ENCODE measurements around the gene OR2T2. TPM values are rescaled to one million over a fixed set of nuclear protein-coding genes. Genes with fewer than 3 reads are reported as not detected.
"Not testable (repeated sequence)": the region's sequence is repeated elsewhere in the genome, so short reads cannot be mapped to it uniquely, and the experiment has no call there.

The OR2T2 gene
- total RNA-seq, 1 experiment from 2014 or later, result not detected

GRCh38 chr1:248421384-248421783 lies 24.1 kb upstream of the OR2T2 start (continued):
- TF ChIP-seq JUN (CRISPR knock-in tag; IDR thresholded peaks at IDR 0.05) (no peak), ATF1 (CRISPR knock-in tag; IDR thresholded peaks at IDR 0.05) (no peak), GABPB1 (CRISPR knock-in tag; IDR thresholded peaks at IDR 0.05) (no peak), MXD4 (CRISPR knock-in tag; IDR thresholded peaks at IDR 0.05; ENCODE audit: borderline replicate concordance) (no peak), IRF1 (CRISPR knock-in tag; IDR thresholded peaks at IDR 0.05) (no peak), ATF2 (CRISPR knock-in tag; IDR thresholded peaks at IDR 0.05; ENCODE audit: borderline replicate concordance, low read depth) (no peak), MAX (CRISPR knock-in tag; IDR thresholded peaks at IDR 0.05) (no peak), CREB1 (CRISPR knock-in tag; IDR thresholded peaks at IDR 0.05) (no peak), GTF2I (CRISPR knock-in tag; conservative IDR thresholded peaks at IDR 0.05) (no peak)
- TF ChIP-seq, protein P1, sequence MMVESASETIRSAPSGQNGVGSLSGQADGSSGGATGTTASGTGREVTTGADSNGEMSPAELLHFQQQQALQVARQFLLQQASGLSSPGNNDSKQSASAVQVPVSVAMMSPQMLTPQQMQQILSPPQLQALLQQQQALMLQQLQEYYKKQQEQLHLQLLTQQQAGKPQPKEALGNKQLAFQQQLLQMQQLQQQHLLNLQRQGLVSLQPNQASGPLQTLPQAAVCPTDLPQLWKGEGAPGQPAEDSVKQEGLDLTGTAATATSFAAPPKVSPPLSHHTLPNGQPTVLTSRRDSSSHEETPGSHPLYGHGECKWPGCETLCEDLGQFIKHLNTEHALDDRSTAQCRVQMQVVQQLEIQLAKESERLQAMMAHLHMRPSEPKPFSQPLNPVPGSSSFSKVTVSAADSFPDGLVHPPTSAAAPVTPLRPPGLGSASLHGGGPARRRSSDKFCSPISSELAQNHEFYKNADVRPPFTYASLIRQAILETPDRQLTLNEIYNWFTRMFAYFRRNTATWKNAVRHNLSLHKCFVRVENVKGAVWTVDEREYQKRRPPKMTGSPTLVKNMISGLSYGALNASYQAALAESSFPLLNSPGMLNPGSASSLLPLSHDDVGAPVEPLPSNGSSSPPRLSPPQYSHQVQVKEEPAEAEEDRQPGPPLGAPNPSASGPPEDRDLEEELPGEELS (CRISPR knock-in tag; IDR thresholded peaks at IDR 0.05), result no peak
- TF ChIP-seq, protein P2, sequence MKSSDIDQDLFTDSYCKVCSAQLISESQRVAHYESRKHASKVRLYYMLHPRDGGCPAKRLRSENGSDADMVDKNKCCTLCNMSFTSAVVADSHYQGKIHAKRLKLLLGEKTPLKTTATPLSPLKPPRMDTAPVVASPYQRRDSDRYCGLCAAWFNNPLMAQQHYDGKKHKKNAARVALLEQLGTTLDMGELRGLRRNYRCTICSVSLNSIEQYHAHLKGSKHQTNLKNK (CRISPR knock-in tag; IDR thresholded peaks at IDR 0.05), result no peak
- TF ChIP-seq, protein P3, sequence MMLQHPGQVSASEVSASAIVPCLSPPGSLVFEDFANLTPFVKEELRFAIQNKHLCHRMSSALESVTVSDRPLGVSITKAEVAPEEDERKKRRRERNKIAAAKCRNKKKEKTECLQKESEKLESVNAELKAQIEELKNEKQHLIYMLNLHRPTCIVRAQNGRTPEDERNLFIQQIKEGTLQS (CRISPR knock-in tag; conservative IDR thresholded peaks at IDR 0.05), result no peak

DNA sequence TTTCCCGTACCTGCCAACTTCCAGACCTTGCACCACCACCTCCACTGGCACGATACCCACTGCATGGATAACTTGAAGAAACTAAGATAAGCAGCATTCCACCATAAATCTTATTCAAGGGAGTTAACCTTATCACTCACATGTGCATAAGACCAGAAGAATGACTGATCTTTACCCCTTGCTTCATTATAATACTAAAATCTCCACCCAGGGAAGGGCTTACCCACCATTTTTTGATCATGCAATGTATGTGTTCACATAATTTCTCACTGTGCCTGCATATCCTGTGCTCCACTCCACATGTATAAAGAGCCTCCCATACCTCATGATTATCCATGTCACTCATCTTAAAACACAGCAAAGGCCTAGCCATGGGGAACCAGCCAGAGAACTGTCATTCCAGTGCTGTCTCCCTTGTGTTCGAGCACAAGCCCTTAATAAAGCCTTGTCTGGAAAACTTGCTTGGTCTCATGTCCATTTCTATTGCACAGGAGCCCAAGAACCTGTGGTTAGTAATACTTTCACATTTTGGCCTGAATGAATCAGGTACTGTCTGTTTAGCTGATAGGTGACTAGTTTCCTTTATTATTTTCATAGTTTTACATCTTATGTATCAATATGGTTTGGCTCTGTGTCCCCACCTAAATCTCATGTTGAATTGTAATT lies 17.8 kb upstream of the OR2T2 start:
- ATAC-seq; H3K27ac Mint-ChIP-seq; CTCF ChIA-PET; H3K4me1 Mint-ChIP-seq; POLR2A ChIA-PET; H3K4me3 Mint-ChIP-seq; DNase-seq (ENCODE audit: low spot score): not testable (repeated sequence)
- H3K36me3 Mint-ChIP-seq, result peaks cover 68% of the 10 kb centered on the region
- H3K27me3 Mint-ChIP-seq (ENCODE audit: low read depth), result peaks cover 11% of the 10 kb centered on the region
- H3K9me3 Mint-ChIP-seq, result peaks cover 79% of the 10 kb centered on the region

DNA sequence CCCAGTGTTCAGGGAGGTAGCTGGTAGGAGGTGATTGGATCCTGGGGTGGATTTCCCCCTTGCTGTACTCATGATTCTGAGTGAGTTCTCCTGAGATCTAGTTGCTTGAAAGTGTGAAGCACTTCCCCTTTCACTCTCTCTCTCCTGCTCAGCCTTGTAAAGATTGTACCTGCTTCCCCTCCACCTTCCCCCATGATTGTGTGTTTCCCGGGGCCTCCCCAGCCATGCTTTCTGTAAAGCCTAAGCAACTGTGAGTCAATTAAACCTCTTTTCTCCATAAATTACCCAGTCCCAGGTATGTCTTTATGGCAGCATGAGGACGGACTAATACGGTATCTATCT lies 17.3 kb upstream of the OR2T2 start:
- H3K27ac Mint-ChIP-seq; ATAC-seq; CTCF ChIA-PET; H3K4me1 Mint-ChIP-seq; H3K4me3 Mint-ChIP-seq; DNase-seq (ENCODE audit: low spot score); POLR2A ChIA-PET: not testable (repeated sequence)
- H3K27me3 Mint-ChIP-seq (ENCODE audit: low read depth), result peaks cover 11% of the 10 kb centered on the region
- peaks cover 65% of the 10 kb centered on the region for H3K36me3 Mint-ChIP-seq
- peaks cover 77% of the 10 kb centered on the region for H3K9me3 Mint-ChIP-seq

DNA sequence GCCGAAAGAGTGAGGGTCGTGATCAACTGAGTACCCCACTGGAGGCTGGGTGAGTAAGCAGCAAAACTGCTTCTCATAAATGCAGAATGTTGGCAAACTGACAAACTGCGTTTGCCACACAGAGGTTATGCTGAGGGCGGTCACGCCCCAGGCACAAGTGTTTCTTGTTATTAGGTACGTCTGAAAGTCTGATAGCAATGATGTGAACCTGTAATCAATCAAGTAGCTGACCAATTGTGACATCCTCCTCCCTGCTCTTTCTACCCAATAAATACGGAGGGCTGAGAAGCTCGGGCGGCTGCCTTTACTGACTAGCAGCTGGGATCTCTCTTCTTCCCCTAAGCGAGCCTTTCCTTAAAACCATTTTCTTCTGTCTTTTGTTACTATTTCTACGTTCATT lies 13.8 kb upstream of the OR2T2 start:
- ATAC-seq; POLR2A ChIA-PET; H3K4me1 Mint-ChIP-seq; CTCF ChIA-PET; H3K27ac Mint-ChIP-seq; H3K4me3 Mint-ChIP-seq; DNase-seq (ENCODE audit: low spot score): not testable (repeated sequence)
- peaks cover 58% of the 10 kb centered on the region for H3K36me3 Mint-ChIP-seq
- H3K27me3 Mint-ChIP-seq (ENCODE audit: low read depth), result peaks cover 11% of the 10 kb centered on the region
- H3K9me3 Mint-ChIP-seq, result peaks cover 72% of the 10 kb centered on the region

DNA sequence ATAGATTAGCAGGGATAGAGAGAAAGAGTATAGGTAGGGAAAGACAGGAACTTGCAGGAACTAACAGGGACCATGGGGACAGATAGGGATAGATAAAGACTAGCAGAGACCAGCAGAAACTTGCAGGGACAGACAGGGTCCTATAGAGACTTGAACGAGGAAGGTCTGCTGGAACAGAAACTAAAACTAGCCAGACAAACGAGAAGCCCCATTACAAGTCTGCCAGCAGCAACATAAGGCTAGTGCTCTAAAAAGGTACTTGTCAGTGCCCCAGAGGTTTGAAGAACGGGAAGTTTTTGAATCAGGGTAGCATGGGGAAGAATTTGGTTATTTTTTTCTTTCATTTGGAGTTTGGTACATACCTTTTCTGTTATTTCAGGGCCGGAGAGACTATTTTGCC lies 13.2 kb upstream of the OR2T2 start:
- POLR2A ChIA-PET; ATAC-seq; H3K4me3 Mint-ChIP-seq; DNase-seq (ENCODE audit: low spot score); H3K27ac Mint-ChIP-seq; H3K4me1 Mint-ChIP-seq; CTCF ChIA-PET: not testable (repeated sequence)
- Mint-ChIP-seq H3K36me3 (peaks cover 53% of the 10 kb centered on the region), H3K27me3 (ENCODE audit: low read depth) (peaks cover 11% of the 10 kb centered on the region), H3K9me3 (peaks cover 67% of the 10 kb centered on the region)

GRCh38 chr1:248433811-248434415 lies 11.5 kb upstream of the OR2T2 start:
- POLR2A ChIA-PET; ATAC-seq; H3K27ac Mint-ChIP-seq; CTCF ChIA-PET; H3K4me1 Mint-ChIP-seq; H3K4me3 Mint-ChIP-seq; DNase-seq (ENCODE audit: low spot score): not testable (repeated sequence)
- H3K27me3 Mint-ChIP-seq (ENCODE audit: low read depth), result peaks cover 11% of the 10 kb centered on the region
- peaks cover 45% of the 10 kb centered on the region for H3K36me3 Mint-ChIP-seq
- H3K9me3 Mint-ChIP-seq, result peaks cover 61% of the 10 kb centered on the region

GRCh38 chr1:248434913-248435312 lies 10.5 kb upstream of the OR2T2 start:
- H3K4me3 Mint-ChIP-seq; CTCF ChIA-PET; POLR2A ChIA-PET; H3K4me1 Mint-ChIP-seq; H3K27ac Mint-ChIP-seq; DNase-seq (ENCODE audit: low spot score); ATAC-seq: not testable (repeated sequence)
- H3K36me3 Mint-ChIP-seq, result peaks cover 46% of the 10 kb centered on the region
- H3K9me3 Mint-ChIP-seq, result peaks cover 62% of the 10 kb centered on the region
- peaks cover 11% of the 10 kb centered on the region for H3K27me3 Mint-ChIP-seq (ENCODE audit: low read depth)

GRCh38 chr1:248436303-248436702 lies 9.1 kb upstream of the OR2T2 start:
- ATAC-seq; H3K27me3 Mint-ChIP-seq (ENCODE audit: low read depth); DNase-seq (ENCODE audit: low spot score); CTCF ChIA-PET; H3K4me1 Mint-ChIP-seq; H3K4me3 Mint-ChIP-seq; H3K27ac Mint-ChIP-seq; POLR2A ChIA-PET: not testable (repeated sequence)
- Mint-ChIP-seq H3K9me3 (peaks cover 60% of the 10 kb centered on the region), H3K36me3 (peaks cover 38% of the 10 kb centered on the region)
